NCI-H524 (cell line): Measurements from ENCODE around the gene TBXA2R.

Source experiments
- DNase-seq, 2 experiments: peaks; one replicate each; lab custom pipeline; 2025; lab: John Stamatoyannopoulos, UW

The TBXA2R gene

DNA sequence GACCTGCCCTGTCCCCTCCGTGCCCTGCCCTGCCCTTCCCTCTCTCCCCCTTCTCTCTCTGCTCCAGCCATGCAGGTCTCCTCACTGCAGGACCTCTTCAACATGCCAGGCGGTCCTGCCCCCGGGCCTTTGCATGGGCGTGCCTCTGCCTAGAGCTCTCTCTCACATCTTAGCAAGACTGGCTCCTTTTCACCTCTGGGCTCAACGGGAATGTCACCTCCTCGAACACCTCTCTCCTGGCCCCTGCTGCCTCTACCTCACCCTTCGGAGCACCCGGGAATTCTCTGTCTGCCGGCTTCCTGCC is 54.9 kb downstream of the TBXA2R start:
- no peak for DNase-seq

DNA sequence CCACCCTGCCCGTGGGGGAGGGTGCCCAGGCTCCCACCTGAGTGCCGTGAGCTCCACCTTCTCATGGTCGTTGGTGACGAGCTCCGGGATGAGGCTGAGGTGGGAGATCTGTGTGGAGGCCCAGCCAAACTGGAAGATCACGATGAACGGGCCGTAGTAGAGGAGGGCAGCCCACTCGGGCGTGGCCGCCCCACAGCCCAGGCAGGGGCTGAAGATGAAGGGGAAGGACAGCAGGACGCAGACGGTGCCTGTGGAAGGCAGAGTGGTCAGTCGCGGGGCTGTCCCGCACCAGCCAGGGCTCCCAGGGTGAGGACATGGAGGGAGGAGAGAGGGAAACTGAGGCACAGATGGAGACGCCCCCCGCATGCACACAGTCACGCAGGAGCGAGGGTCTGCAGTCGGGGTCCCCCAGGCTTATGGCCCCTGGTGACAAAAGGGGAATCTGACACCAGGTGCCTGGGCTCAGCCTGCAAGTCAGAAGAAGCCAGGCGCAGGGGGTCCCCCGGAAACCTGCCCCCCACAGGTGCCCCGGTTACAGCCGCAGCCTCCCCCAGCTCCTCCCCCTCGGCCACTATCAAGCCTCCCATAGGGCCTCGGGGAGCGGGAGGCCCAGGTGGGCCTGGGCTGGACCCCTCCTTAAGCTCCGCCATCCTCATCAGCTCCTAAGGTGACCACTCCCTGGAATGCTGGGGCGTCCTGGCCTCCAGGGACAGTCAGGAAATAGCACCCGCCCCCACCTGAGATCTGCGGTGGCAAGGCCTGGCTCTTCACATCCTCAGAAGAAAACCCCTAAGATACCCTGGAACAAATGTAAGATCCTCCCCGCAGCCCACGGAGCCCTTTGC is 55.5 kb downstream of the TBXA2R start:
- DNase-seq: no peak

- no peak for DNase-seq
Observed at GRCh38 chr19:3549816-3550215, 56.9 kb downstream of the TBXA2R start.

DNA sequence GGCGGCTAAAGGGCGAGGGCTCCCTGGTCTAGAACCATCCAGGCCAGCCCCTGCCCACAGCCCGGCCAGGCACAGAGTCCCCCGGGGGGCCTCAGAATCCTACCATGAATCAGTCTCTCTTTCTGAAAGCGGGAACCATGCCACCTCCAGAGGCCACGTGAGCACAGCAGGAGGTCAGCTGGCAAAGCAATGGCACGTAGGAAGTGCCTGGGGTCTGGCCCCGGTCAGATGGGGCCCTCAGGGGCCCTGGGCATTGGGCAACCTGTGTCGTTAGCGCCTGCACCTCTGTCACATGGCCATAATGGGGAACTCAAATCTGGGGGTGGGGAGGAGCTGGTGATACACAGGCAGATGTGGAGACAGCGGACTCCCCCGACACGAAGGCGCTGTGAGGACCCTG is 58.1 kb downstream of the TBXA2R start:
- DNase-seq: no peak

GRCh38 chr19:3547767-3548282 is 58.9 kb downstream of the TBXA2R start:
- DNase-seq: no peak

GRCh38 chr19:3547301-3547731 is 59.4 kb downstream of the TBXA2R start:
- DNase-seq: peak in 1 of 2 experiments; percentile 27

DNA sequence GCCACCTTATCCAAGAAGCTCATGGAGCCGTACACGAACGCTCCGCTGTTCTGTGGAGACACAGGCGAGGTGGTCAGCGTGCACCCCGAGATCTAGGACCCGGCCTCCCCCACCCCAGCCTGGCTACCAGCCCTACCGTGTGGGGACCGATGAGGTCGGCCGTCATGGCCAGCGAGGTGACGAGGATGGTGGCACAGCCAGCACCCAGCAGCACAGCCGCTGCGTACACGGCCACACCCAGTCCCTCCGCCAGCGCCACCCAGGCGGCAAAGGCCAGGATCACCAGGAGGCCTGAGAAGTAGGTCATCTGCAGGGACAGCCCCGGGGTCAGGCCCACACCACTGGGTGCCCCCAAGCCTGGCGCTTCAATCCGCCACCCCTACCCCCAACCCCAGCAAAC is 60.6 kb downstream of the TBXA2R start:
- DNase-seq: no peak

DNA sequence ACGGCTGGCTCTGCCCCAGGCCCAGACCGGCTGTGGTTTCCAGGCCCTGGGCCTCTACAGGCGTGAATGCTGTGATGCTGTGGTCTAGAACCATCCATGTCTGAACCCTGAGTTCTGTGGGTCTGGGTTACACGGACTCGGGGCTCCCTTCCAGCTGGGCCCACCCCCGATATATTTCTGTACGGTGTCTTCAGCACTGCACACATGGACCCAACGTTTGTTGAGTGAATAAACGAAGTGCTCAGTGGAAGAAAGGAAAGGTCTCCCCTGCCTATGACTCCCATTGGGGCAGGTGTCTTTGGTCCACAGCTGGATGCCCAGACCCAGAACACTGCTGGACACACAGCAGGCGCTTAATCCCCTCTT is 61.0 kb downstream of the TBXA2R start:
- DNase-seq: no peak

- DNase-seq: peak in 1 of 2 experiments; percentile 38
Observed at GRCh38 chr19:3544742-3545668, 61.7 kb downstream of the TBXA2R start.
